HG03039 (cell line): ENCODE measurements around the gene SFPQ.
"Not testable (repeated sequence)": the region's sequence is repeated elsewhere in the genome, so short reads cannot be mapped to it uniquely, and the experiment has no call there.

Experiments used
- ATAC-seq: cut with Tn5 transposase; IDR thresholded peaks from one replicate; pipeline ENCODE4 v1.9.1; 2021; ENCODE audit warnings: mild to moderate bottlenecking, moderate library complexity; ENCODE audit not compliant: unreplicated experiment

The SFPQ gene

GRCh38 chr1:35145892-35146549 is 46.9 kb downstream of the SFPQ start:
- not testable (repeated sequence) for ATAC-seq

DNA sequence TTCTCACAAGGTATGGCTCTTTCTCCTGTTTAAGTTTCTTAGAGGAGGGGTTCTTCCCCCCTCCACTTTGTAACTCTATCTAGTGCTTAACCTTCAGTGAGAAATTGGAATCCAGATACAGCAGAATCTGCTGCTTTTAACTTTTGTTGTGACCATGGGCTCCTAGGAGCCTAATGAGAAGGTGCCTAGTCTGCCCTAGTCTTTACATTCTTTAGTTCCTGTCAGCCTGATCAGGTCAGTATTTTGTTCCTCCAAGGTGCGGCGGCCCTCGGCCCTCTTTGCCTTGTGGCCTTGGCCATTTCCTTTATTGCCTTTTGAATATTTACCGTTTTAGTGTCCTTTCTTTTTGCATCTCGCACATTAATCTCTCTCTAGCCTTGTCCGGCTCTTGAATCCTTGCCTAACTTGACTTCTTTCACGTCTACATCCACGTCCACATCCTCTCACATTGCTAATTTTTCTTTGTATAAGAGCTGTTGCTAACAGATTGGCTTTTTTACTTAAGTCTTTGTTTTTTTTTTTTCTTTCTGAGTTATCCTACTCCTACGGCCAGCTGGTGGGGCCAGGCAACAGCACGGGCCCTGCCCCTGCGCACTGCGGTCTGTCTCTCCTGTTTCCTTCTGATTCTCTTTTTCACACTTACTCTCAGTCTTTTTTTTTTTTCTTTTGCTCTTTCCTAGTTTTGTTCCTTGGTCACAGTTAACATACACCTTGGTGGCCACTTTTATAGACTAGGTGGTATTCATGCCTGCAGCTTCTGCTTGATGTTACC is 49.0 kb downstream of the SFPQ start:
- ATAC-seq, result no peak

DNA sequence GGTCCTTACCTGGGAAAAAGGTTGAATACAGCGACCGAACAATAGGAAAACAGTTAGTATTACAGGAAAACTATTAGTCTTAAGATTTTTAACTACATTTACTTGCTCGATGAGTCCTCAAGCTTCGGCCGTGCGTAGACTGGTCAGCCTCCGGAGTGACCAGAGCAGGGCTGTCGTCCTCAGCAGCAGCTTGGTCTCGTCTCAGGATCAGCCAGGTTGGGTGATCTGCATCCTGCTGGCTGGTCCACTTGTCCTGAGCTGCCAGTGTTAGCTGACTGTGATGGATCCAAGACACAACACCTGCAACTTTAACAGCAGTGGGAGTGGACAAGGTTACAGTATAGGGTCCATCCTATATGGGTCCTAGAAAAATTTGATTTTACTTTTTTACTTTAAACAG is 50.2 kb downstream of the SFPQ start:
- ATAC-seq, result not testable (repeated sequence)

DNA sequence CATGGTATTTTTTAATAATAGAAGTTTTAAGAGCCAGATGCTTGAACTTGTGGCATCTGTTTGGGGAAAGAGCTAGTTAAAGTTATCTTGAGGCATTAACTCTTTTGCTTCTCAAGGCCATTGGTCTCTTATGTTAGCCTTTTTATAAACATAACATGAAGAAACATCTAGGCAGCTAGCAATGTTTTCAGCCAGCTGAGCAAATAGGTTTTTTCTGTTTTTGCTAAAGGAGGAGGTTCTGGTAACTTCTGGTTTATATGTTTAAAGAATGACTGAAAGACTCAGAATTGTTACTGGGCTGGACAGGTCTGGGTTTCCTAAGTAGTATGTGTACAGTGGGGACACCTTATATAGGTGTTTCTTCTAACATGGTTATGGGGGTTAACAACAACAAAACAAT is 50.7 kb downstream of the SFPQ start:
- ATAC-seq, result not testable (repeated sequence)

GRCh38 chr1:35137590-35137989 is 55.4 kb downstream of the SFPQ start:
- ATAC-seq, result not testable (repeated sequence)

- ATAC-seq, result no peak
Observed at GRCh38 chr1:35136780-35137179, 56.2 kb downstream of the SFPQ start.
